Liver (tissue), 9 donors: ENCODE data around the gene FOXK2. TPM values are rescaled to one million over a fixed set of nuclear protein-coding genes. Genes with fewer than 3 reads are reported as not detected.

Experiments used
- DNase-seq: peaks from one replicate; pipeline ENCODE4 v3.0.0-alpha.2; 2017; ENCODE audit warnings: low spot score
- H3K27ac ChIP-seq, 2 donors: one replicate each; pipeline ENCODE4 v1.7.0; 2013; ENCODE audit warnings: inconsistent platforms in 2 of 2, low read length in 2 of 2, control low read depth in 1 of 2, low read depth in 1 of 2, mild to moderate bottlenecking in 1 of 2
- H3K27me3 ChIP-seq, 4 donors: one replicate each; pipeline versions ENCODE4 v1.6.1 to v1.7.0; 2013; ENCODE audit warnings: low read length in 3 of 4, inconsistent platforms in 1 of 4, mild to moderate bottlenecking in 1 of 4, moderate library complexity in 1 of 4; ENCODE audit not compliant: control insufficient read depth in 4 of 4, insufficient read depth in 4 of 4
- H3K36me3 ChIP-seq, 4 donors: one replicate each; pipeline versions ENCODE4 v1.6.1 to v1.7.0; 2013; ENCODE audit warnings: low read length in 3 of 4, mild to moderate bottlenecking in 3 of 4, low read depth in 1 of 4, moderate library complexity in 1 of 4; ENCODE audit not compliant: control insufficient read depth in 4 of 4, insufficient read depth in 3 of 4
- H3K4me1 ChIP-seq, 4 donors: one replicate each; pipeline versions ENCODE4 v1.6.1 to v1.7.0; 2013; ENCODE audit warnings: low read length in 3 of 4, mild to moderate bottlenecking in 3 of 4, moderate library complexity in 1 of 4; ENCODE audit not compliant: control insufficient read depth in 4 of 4, insufficient read depth in 4 of 4
- H3K4me3 ChIP-seq, 3 donors: one replicate each; pipeline versions ENCODE4 v1.6.1 to v1.7.0; 2013; ENCODE audit warnings: low read length in 3 of 3, control low read depth in 1 of 3, low read depth in 1 of 3, mild to moderate bottlenecking in 1 of 3
- H3K9ac ChIP-seq, 2 donors: one replicate each; pipeline ENCODE4 v1.7.0; 2013; ENCODE audit warnings: low read length in 2 of 2, mild to moderate bottlenecking in 2 of 2, moderate library complexity in 2 of 2, control low read depth in 1 of 2, low read depth in 1 of 2
- H3K9me3 ChIP-seq, 4 donors: one replicate each; pipeline versions ENCODE4 v1.6.1 to v1.7.0; 2013; ENCODE audit warnings: low read length in 3 of 4; ENCODE audit not compliant: control insufficient read depth in 4 of 4
- ATF3 ChIP-seq: IDR thresholded peaks from 2 replicates; pipeline ENCODE4 v1.6.1; 2016; ENCODE audit warnings: antibody characterized with exemption
- EGR1 ChIP-seq, 2 donors: IDR thresholded peaks; 2 replicates each; pipeline ENCODE4 v1.6.1; 2016 to 2018; ENCODE audit warnings: antibody characterized with exemption in 2 of 2, low read depth in 2 of 2
- FOXA1 ChIP-seq: IDR thresholded peaks from 2 replicates; pipeline ENCODE4 v1.6.1; 2016; ENCODE audit warnings: antibody characterized with exemption
- FOXA2 ChIP-seq: IDR thresholded peaks from 2 replicates; pipeline ENCODE4 v1.6.1; 2016; ENCODE audit warnings: antibody characterized with exemption
- GABPA ChIP-seq, 2 donors: IDR thresholded peaks in 1 of 2; conservative IDR thresholded peaks in 1 of 2; 2 replicates each; pipeline ENCODE4 v1.6.1; 2016; ENCODE audit warnings: antibody characterized with exemption in 2 of 2, mild to moderate bottlenecking in 1 of 2, moderate library complexity in 1 of 2
- HNF4A ChIP-seq, 2 donors: conservative IDR thresholded peaks; 2 replicates each; pipeline ENCODE4 v1.6.1; 2016; ENCODE audit warnings: antibody characterized with exemption in 2 of 2, mild to moderate bottlenecking in 2 of 2
- HNF4G ChIP-seq: IDR thresholded peaks from 2 replicates; pipeline ENCODE4 v1.6.1; 2016; ENCODE audit warnings: antibody characterized with exemption
- JUND ChIP-seq, 2 donors: IDR thresholded peaks; 2 replicates each; pipeline ENCODE4 v1.6.1; 2016; ENCODE audit warnings: antibody characterized with exemption in 2 of 2
- NR2F2 ChIP-seq: IDR thresholded peaks from 2 replicates; pipeline ENCODE4 v1.6.1; 2016; ENCODE audit warnings: antibody characterized with exemption
- RAD21 ChIP-seq, 2 donors: IDR thresholded peaks; 2 replicates each; pipeline ENCODE4 v1.6.1; 2016; ENCODE audit warnings: antibody characterized with exemption in 2 of 2, mild to moderate bottlenecking in 2 of 2
- RXRA ChIP-seq, 2 donors: IDR thresholded peaks; 2 replicates each; pipeline ENCODE4 v1.6.1; 2017 to 2018; ENCODE audit warnings: antibody characterized with exemption in 2 of 2, mild to moderate bottlenecking in 1 of 2
- SP1 ChIP-seq: IDR thresholded peaks from 2 replicates; pipeline ENCODE4 v1.6.1; 2018; ENCODE audit warnings: antibody characterized with exemption, mild to moderate bottlenecking
- YY1 ChIP-seq: IDR thresholded peaks from 2 replicates; pipeline ENCODE4 v1.6.1; 2016; ENCODE audit warnings: antibody characterized with exemption, mild to moderate bottlenecking
- WGBS: extraction: QIAGEN DNeasy Blood & Tissue Kit; methylation state at CpG from one replicate; pipeline ENCODE4 v1.1.7; 2013; 5-methylcytosine and 5-hydroxymethylcytosine counted together
- polyA plus RNA-seq, 2 donors: library from polyadenylated mRNA; stranded (reverse) in 1 of 2; unstranded in 1 of 2; fragments of 200-250 nt in 1 of 2; fragments of >200 nt in 1 of 2; fragmentation: Nextera tagmentation in 1 of 2; extraction: Ambion mirVana in 1 of 2; gene quantifications; one replicate each; pipeline versions ENCODE4 v1.2.1 to v1.2.3, GENCODE V29; 2013 to 2015
- total RNA-seq, 2 donors: library from RNA; depleted of rRNA; stranded (reverse); fragments of >200 nt; gene quantifications; one replicate each; pipeline ENCODE4 v1.2.3, GENCODE V29; 2014
- TF ChIP-seq, protein P1 (sequence below): IDR thresholded peaks from 2 replicates; pipeline ENCODE4 v1.6.1; 2016; ENCODE audit warnings: antibody characterized with exemption
- TF ChIP-seq, protein P2 (sequence below): fragments of 150-350 bp; IDR thresholded peaks from 2 replicates; pipeline ENCODE4 v1.5.1; 2017; ENCODE audit warnings: improper control_type of control experiment, low read depth, low read length; ENCODE audit not compliant: missing input control
- TF ChIP-seq, protein P3 (sequence below): IDR thresholded peaks from 2 replicates; pipeline ENCODE4 v1.6.1; 2016; ENCODE audit warnings: antibody characterized with exemption, mild to moderate bottlenecking
- donor health status: healthy.
- donor health status: healthy.
- donor health status: healthy.
- donor health status: healthy.
- donor health status: healthy.

FOXK2 gene
- total and polyA plus RNA-seq, 4 donors = 3.1 to 16.2 (median 10.8) TPM

- DNase-seq = no peak
- Histone ChIP-seq H3K27ac (no peak overlapping the region), H3K9ac (no peak overlapping the region), H3K36me3 (peaks cover 0 to 16% (median 13%) of the 10 kb centered on the region in 4 donors), H3K27me3 (no peaks in the 10 kb centered on the region), H3K4me3 (no peak overlapping the region), H3K9me3 (peaks cover 0 to 4% (median 0%) of the 10 kb centered on the region in 4 donors), H3K4me1 (no peaks in the 10 kb centered on the region)
- TF ChIP-seq JUND (IDR thresholded peaks at IDR 0.05) (no peak), NR2F2 (no peak), HNF4G (no peak), FOXA2 (no peak), HNF4A (conservative IDR thresholded peaks at IDR 0.05) (no peak), EGR1 (IDR thresholded peaks at IDR 0.05; ENCODE audit: low read depth in 2 of 2) (no peak), FOXA1 (no peak), ATF3 (no peak), YY1 (no peak), RAD21 (IDR thresholded peaks at IDR 0.05) (no peak), RXRA (IDR thresholded peaks at IDR 0.05) (no peak), SP1 (no peak), GABPA (IDR thresholded peaks at IDR 0.05 in 1 of 2, conservative IDR thresholded peaks at IDR 0.05 in 1 of 2) (no peak)
- TF ChIP-seq, protein P1, sequence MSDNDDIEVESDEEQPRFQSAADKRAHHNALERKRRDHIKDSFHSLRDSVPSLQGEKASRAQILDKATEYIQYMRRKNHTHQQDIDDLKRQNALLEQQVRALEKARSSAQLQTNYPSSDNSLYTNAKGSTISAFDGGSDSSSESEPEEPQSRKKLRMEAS = no peak
- TF ChIP-seq, protein P2, sequence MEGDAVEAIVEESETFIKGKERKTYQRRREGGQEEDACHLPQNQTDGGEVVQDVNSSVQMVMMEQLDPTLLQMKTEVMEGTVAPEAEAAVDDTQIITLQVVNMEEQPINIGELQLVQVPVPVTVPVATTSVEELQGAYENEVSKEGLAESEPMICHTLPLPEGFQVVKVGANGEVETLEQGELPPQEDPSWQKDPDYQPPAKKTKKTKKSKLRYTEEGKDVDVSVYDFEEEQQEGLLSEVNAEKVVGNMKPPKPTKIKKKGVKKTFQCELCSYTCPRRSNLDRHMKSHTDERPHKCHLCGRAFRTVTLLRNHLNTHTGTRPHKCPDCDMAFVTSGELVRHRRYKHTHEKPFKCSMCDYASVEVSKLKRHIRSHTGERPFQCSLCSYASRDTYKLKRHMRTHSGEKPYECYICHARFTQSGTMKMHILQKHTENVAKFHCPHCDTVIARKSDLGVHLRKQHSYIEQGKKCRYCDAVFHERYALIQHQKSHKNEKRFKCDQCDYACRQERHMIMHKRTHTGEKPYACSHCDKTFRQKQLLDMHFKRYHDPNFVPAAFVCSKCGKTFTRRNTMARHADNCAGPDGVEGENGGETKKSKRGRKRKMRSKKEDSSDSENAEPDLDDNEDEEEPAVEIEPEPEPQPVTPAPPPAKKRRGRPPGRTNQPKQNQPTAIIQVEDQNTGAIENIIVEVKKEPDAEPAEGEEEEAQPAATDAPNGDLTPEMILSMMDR = no peak
- TF ChIP-seq, protein P3, sequence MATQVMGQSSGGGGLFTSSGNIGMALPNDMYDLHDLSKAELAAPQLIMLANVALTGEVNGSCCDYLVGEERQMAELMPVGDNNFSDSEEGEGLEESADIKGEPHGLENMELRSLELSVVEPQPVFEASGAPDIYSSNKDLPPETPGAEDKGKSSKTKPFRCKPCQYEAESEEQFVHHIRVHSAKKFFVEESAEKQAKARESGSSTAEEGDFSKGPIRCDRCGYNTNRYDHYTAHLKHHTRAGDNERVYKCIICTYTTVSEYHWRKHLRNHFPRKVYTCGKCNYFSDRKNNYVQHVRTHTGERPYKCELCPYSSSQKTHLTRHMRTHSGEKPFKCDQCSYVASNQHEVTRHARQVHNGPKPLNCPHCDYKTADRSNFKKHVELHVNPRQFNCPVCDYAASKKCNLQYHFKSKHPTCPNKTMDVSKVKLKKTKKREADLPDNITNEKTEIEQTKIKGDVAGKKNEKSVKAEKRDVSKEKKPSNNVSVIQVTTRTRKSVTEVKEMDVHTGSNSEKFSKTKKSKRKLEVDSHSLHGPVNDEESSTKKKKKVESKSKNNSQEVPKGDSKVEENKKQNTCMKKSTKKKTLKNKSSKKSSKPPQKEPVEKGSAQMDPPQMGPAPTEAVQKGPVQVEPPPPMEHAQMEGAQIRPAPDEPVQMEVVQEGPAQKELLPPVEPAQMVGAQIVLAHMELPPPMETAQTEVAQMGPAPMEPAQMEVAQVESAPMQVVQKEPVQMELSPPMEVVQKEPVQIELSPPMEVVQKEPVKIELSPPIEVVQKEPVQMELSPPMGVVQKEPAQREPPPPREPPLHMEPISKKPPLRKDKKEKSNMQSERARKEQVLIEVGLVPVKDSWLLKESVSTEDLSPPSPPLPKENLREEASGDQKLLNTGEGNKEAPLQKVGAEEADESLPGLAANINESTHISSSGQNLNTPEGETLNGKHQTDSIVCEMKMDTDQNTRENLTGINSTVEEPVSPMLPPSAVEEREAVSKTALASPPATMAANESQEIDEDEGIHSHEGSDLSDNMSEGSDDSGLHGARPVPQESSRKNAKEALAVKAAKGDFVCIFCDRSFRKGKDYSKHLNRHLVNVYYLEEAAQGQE = no peak
- WGBS = 89% methylated on average over 4 of the region's 5 CpGs
Measured at GRCh38 chr17:82638183-82638773, 118.7 kb downstream of the FOXK2 start.

DNA sequence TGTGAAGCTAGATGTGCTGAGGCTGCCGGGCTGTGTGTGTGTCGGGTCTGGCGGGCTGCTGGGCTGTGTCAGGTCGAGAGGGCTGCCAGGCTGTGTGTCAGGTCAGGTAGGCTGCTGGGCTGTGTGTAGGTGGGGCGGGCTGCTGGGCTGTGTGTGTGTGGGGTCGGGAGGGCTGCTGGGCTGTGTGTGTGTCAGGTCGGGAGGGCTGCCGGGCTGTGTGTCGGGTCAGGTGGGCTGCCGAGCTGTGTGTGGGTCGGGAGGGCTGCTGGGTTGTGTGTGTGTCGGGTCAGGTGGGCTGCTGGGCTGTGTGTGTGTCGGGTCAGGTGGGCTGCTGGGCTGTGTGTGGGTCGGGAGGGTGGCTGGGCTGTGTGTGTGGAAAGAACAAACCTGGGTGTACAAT is 120.1 kb downstream of the FOXK2 start:
- Histone ChIP-seq H3K4me1 (no peaks in the 10 kb centered on the region), H3K9ac (no peak overlapping the region), H3K27ac (no peak overlapping the region), H3K27me3 (no peaks in the 10 kb centered on the region), H3K9me3 (peaks cover 0 to 4% (median 0%) of the 10 kb centered on the region in 4 donors), H3K4me3 (no peak overlapping the region), H3K36me3 (peaks cover 0 to 27% (median 19%) of the 10 kb centered on the region in 4 donors)
- no peak for DNase-seq
- 93% methylated on average over 14 of the region's 14 CpGs for WGBS
- no peak for TF ChIP-seq SP1
- TF ChIP-seq, protein P1 = no peak
